Measurements from ENCODE around the gene AIG1.

- no peak for TF ChIP-seq CTCF (IDR thresholded peaks at IDR 0.05)
- TF ChIP-seq POLR2A (IDR thresholded peaks at IDR 0.05), result no peak
These were observed 264.9 kb downstream of the AIG1 start for GRCh38 chr6:143325379-143326140.

Measured in body of pancreas (tissue), 4 donors.